HEK293T (cell line): Measurements from ENCODE around the gene SIRT7.

Experiments
- ARNT ChIP-seq: fragments of 450-650 bp; IDR thresholded peaks from 2 replicates; pipeline ENCODE4 v1.6.1; 2017; ENCODE audit warnings: mild to moderate bottlenecking
- BHLHE40 ChIP-seq: fragments of 450-650 bp; IDR thresholded peaks from 2 replicates; pipeline ENCODE4 v1.6.1; 2016; ENCODE audit warnings: mild to moderate bottlenecking, moderate library complexity, borderline replicate concordance
- CTBP1 ChIP-seq: fragments of 450-650 bp; IDR thresholded peaks from 2 replicates; pipeline ENCODE4 v1.6.1; 2016; ENCODE audit warnings: borderline replicate concordance
- FOXA1 ChIP-seq: fragments of 450-650 bp; IDR thresholded peaks from 2 replicates; pipeline ENCODE4 v1.6.1; 2016; ENCODE audit warnings: mild to moderate bottlenecking
- FOXM1 ChIP-seq: fragments of 450-650 bp; IDR thresholded peaks from 2 replicates; pipeline ENCODE4 v1.6.1; 2017; ENCODE audit warnings: mild to moderate bottlenecking, borderline replicate concordance
- HDGF ChIP-seq: fragments of 450-650 bp; IDR thresholded peaks from 2 replicates; pipeline ENCODE4 v1.6.1; 2017; ENCODE audit warnings: antibody characterized with exemption, borderline replicate concordance
- SP1 ChIP-seq: fragments of 450-650 bp; IDR thresholded peaks from 2 replicates; pipeline ENCODE4 v1.6.1; 2017
- ZNF384 ChIP-seq: fragments of 450-650 bp; IDR thresholded peaks from 2 replicates; pipeline ENCODE4 v1.6.1; 2016
- TF ChIP-seq, protein P1 (sequence below): fragments of 450-650 bp; IDR thresholded peaks from 2 replicates; pipeline ENCODE4 v1.6.1; 2016

DNA sequence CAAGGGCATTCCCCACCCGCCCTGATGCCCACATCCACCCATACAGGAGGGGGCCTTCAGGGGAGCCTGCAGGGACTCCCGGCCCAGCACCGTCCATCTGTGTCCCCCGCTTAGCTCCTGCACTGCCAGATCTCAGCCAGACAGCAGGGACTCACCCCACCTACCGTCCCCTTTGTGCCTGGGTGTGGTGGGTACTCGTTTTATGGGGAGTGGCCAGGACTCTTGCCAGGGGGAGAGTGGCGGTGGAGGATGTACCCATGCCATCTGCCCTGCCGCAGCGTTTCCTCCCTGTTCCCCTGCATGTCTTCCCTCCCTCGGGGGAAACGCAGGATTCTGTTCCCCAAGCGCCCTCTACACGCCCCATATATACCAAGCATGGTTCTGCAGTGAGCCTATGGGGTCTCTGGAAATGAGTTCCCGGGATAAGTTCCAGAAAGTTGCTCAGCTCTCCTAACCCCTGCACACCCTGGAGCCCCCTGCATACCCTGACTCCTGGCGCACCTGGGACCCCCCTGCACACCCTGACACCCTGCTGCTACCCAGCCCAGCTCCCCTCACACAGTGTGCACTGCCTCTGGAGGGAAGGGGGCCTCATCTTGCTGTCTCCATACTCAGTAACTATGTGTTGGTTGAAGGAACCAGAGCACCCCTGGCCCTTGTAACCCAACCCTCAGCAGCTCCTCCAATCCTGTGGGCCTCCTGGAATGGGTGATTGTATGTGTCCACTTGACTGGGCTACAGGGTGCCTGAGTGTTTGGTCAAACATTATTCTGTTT lies 13.8 kb upstream of the SIRT7 start:
- TF ChIP-seq HDGF (no peak), BHLHE40 (no peak), ARNT (no peak), FOXA1 (no peak), ZNF384 (no peak), FOXM1 (no peak), CTBP1 (no peak), SP1 (no peak)
- TF ChIP-seq, protein P1, sequence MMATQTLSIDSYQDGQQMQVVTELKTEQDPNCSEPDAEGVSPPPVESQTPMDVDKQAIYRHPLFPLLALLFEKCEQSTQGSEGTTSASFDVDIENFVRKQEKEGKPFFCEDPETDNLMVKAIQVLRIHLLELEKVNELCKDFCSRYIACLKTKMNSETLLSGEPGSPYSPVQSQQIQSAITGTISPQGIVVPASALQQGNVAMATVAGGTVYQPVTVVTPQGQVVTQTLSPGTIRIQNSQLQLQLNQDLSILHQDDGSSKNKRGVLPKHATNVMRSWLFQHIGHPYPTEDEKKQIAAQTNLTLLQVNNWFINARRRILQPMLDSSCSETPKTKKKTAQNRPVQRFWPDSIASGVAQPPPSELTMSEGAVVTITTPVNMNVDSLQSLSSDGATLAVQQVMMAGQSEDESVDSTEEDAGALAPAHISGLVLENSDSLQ = no peak
